HG02938 (cell line): ENCODE data around the gene NLRP1.

Experiments
- ATAC-seq: cut with Tn5 transposase; IDR thresholded peaks from one replicate; pipeline ENCODE4 v1.9.1; 2021; ENCODE audit warnings: mild to moderate bottlenecking, moderate library complexity; ENCODE audit not compliant: unreplicated experiment

Gene NLRP1

DNA sequence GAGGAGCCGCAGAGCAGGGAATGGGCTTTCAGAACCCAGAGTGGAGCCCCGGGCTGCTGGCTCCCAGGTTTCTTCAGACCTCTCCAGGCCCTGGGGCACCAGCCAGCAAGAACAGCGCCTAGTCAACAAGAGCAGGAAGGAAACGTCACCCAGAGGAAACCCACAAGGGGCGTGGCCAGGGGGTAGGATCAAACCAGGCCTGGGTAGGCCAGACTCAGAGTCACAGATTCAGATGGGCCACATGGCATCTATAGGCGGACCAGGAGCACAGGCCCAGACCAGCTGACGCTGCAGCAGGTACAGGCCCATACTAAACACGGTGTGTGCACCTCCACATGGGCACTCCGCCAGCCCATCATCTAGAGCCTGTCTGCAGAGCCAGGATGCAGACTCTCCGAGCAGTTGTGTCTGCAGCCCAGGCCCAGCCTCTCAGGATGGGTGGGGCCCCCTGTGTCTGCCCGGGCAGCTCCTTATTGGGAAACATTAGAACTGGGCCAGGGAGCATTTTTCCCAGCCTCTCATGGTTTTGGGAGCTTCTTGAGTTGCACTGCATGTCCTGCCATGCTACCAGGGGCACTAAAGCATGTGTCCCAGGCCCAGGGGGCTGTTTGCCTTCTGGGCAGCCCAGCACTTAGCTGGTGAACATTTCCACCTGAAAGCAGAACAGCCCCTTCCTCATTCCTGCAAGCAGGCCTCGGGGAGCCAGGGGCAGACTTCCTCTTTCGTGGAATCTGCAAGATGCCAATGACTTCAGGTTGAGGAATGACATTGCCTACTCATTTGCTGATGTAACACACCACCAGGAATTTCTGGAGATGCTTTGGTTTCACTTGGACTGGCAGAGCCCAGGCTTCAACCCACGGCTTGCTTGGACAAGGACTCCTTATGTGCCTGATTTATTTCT is at the start of gene NLRP1:
Gene NLRP1 (minus strand): TSS at position 127 of the 904 bp plus-strand sequence. CDS start 552 bp downstream, outside the sequence.
- peak; percentile 88 for ATAC-seq

DNA sequence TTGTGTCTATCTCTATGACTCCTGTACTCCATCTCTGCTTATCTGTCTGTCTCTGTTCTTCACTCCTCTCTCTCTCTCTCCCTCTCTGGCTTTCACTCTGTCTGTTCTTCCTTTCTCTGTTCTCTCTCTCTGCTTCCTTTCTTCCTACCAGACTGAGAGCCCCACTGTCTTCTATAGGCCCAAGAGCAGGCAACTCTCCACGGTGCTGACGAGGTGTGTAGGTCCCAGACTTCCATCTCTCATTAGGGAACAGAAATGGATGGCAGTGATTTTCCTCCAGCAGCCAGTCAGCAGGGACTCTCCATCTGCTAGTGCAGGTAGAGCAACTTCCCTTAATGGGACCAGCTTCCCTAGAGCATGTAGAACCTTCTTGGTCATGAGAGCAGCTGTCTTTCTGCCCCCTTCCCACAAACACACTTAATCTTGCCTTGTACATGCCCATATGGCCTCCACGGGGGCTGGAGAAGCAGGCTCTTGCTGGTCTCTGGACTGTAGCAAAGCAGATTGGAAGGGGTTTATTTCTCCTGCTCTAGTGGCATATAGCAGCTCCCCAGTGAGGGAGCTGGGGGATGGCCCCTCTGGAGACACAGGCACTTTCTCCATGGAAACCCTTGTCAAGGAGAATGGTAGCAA is 47.8 kb upstream of the NLRP1 start:
- no peak for ATAC-seq

DNA sequence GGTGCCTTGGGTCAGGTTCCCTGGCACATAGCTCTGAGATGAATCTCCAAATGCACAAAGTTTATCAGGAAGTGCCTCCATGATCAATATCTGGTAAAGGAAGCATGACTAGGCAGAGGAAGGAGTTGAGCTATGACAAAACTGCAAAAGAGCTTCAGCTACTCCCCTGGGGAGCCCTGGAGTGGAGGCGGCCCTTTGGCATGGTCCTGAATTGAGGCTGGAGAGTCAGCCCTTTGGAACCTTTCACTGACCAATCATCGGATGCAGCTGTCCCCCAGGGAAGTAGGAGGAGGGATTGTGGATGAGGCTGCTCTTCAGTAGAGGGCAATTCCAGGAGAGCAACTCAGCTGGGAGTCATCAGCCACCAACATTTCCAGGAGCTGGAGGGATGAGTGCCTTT is 46.1 kb upstream of the NLRP1 start:
- no peak for ATAC-seq

DNA sequence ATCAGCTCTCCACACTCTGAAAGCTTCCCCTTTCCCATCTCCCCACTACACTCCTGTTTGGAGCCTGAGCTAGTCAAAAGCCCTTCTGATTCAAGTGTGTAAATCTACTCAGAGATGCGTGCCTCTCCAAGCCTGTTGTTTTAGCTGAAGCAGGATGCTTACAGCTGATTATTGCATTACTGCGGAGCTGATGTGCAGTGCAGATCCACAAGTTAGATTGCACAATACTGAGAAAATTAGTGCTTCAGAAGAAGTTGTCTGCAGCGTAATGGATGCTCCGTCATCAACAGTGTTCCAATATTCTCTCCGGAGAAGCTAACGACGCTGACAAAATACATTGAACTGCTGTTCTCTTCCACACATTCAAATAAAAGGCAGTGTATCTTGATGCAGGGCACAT is 44.8 kb upstream of the NLRP1 start:
- no peak for ATAC-seq

DNA sequence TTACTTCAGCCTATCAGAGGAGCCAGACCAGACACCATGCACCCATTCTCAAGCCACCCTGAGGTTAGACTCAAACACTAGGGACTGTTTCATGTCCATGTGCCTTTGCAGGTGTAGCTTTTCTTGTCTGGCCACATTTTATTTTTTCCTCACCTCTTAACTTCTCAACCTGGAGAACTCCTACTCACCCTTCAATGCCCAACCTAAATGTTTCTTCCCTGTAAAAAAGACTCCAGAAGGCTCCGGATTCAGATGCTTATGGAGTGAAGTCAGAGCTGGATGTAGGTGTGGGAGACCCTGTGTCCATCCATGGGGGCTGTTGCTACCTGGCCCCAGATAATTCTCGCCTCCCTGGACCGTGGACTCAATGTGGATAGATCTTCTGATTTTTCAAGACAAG is 44.0 kb upstream of the NLRP1 start:
- ATAC-seq = no peak

DNA sequence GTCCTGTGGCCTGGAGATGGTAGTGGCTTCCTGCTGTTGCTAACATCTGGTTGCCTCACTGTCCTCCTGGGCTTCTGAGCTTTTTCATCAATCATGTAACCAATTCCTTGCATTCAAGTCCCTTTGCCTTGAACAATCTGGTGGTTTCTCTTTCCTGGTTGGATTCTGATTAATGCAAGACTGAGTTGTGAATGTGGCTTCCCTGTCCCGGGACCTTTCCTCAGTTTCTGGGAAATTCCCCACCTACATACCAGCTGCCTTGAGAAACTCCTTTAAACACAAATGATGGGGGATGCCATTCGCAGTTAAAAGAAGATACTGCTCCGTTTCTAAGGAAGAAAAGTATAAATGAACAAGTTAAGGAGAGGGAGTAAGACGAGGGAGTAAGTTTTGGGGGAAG is 39.9 kb upstream of the NLRP1 start:
- ATAC-seq = no peak

DNA sequence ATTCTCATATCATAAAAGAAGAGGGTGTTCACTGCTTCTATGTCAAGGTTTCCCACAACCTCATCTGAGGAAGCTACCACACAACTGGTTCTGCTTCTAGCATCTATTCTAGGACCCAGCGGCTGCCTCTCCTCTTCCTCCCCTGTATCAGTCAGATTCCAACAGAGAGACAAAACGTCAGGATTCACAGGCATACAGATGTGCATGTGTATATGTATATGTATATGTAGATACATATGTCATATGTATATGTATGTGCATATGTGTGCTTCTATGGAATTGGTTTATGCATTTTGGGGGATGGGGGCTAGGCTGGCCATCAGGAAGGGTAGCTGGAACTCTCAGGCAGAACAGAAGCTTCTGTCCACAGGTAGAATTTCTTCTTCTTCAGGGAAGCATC is 37.4 kb upstream of the NLRP1 start:
- ATAC-seq = no peak

DNA sequence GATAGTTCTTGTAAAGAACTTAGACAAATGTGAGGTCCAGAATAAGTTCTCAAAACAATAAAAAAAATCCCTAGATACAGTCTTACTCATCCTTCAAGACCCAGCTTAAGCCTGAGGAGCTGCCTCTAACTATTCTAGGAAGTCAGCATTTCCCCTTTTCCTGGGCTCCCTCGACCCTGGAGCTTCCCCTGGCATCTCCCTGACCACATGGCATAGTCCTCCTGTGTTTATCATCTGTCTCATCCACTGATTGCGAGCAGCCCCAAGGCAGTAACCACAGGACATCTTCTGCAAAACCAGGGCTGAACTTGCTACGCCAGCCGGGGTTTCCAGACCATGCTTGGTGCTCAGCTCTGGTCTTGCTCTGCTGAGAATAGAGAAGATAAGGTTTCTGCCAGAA is 36.7 kb upstream of the NLRP1 start:
- ATAC-seq = no peak

DNA sequence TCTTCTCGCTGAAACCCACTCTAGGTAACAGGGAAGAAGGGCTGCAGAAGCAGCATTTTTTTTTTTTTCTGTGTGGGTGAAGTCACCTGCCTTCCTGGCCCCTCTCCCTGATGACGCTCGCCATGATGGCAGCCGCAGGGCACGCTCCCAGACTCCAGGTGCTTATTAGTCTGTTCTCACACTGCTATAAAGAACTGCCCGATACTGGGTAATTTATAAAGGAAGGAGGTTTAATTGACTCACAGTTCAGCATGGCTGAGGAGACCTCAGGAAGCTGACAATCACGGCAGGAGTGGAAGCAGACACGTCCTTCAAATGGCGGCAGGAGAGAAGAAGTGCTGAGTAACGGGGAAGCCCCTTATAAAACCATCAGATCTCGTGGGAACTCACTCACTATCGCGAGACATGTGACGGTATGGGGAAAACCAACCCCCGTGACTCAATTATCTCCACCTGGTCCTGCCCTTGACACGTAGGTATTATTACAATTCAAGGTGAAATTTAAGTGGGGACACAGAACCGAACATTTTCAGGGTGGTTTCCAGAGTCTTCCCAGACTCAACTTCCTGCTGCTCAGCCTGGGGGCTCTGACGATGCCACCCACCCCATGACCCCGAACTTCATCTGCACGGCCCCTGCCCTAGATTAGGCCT is 34.9 kb upstream of the NLRP1 start:
- no peak for ATAC-seq

DNA sequence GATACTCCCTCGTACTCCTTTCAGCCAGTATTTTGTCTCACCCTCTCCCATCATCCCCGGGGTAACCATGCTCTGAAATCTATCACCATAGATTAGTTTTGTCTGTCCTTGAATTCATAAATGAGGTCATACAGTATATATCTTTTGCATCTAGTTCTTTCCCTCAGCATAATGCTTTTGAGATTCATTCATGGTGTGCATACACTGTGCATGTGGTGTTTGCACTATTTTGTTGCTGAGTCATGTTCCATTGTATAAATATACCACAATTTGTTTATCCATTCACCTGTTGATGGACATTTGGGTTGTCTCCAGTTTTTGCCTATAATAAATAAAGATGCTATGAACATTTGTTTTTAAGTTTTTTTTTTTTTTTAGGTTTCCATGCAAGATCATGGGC is 34.2 kb upstream of the NLRP1 start:
- ATAC-seq = no peak

DNA sequence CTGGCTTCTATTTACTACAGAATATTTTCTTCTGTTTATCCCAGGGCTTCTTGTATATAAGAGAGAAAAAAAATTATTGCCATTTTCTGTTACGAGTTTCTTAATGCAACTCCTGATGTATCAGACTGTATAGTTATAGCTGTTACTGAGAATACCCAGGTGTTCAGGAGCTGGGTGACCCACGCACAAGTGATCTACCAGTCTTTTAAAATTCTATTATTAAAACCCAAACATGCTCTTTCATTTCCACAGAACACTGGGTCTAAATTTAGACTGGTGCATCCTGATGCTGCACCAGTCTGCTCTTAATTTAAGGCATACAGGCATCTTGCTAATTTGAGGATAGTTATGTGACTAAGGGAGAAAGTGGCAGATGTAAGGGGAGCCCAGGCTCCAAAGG is 31.2 kb upstream of the NLRP1 start:
- no peak for ATAC-seq

DNA sequence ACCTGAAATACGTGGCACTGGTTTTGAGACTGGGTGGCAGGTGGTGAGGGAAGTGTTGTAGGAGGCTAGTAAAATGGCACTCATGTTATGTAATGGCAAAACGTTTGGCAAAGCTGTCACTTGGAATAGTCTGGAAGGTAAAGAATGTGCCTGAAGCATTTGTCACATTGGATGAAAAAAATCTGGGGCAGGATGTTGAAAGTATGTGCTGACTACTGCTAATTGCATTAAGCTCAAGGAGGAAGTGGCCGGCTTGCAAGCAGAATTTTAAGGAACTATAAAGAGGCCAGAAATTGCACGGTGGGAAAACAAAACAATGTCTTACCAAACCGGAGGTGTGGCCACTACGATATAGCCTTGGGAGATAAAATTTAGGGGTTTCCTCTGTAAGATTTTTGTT is 26.6 kb upstream of the NLRP1 start:
- ATAC-seq = no peak

DNA sequence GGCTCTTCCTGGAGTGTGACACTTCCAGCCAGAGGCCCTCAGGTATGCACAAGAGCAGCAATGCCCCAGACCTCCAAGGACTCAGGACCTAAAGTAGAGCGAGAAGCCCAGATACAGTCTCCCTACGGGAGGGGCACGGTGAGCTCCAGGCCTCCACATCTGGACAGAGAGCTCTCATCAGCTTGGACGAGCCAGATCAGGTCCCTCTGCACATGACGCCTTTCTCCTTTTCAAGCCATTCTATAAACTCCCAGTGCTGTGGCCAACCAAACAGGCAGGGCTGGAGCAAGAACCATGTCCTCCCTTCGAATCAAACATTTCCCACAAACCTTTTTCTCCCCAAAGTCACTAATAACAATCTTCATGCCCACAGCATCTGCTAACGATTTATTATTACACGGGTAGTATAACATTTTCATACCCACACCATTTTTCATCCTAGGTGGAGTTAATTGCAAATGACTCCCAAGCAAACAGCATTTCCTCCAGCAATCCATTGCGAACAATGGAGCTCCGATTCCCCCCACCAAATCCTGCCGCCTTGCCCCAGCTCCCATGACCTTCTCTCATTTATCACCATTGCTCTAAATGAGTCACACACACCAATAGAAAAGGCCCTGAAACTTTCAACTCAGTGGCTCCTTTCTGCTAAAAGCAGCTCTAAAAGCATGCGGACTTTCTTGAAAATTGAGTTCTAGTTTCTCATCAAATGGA is 24.2 kb upstream of the NLRP1 start:
- no peak for ATAC-seq

DNA sequence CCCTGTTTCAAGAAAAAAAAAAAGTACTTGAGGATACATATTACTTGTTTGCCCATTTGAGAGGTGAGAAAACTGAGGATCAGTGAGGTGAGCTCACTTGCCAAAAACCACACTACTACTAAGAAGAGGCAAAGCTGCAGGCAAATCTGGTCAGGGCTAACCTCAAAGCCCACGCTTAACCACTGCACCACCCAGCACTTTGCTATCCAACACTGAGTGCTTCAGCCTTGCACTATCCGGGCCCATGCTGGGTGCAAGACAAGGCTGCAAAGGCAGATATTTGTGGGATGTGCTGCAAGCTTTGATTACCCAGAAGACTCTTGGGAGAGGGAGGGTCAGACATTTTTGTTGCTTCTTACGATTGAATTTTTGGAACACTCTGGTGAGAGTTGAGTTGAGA is 23.6 kb upstream of the NLRP1 start:
- no peak for ATAC-seq

DNA sequence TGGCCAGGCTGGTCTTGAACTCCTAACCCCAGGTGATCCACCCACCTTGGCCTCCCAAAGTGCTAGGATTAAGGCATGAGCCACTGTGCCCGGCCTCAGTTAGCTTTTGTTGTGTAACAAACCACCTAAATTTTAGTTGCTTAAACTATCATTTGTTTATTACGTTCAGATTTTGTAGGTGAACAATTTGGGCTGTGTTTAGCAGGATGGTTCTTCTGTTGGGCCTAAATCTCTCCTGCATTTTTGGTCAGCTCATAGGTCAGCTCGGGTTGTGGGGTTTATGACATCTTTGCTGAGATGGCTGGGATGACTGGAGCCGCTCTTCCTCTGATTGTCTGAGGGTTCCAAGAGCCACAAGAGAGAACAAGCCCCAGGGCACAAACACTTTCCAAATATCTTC is 21.1 kb upstream of the NLRP1 start:
- no peak for ATAC-seq

DNA sequence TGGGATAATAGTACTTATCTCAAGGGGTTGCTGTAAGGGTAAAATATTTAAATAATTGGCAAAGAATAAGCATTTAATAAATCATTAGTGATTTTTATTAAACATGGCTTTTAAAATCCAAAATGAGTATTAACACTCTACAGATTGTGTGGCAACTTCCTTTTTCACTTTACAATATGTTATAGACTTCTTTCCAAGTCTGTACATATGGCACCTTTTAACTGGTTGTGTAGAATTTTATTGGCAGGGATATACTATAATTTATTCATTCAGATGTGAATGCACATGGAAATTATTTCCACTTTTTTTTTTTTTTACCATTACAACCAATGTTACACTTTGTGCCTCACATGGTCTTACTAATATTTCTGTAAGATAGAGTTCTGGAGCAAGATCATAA is 15.7 kb upstream of the NLRP1 start:
- no peak for ATAC-seq

DNA sequence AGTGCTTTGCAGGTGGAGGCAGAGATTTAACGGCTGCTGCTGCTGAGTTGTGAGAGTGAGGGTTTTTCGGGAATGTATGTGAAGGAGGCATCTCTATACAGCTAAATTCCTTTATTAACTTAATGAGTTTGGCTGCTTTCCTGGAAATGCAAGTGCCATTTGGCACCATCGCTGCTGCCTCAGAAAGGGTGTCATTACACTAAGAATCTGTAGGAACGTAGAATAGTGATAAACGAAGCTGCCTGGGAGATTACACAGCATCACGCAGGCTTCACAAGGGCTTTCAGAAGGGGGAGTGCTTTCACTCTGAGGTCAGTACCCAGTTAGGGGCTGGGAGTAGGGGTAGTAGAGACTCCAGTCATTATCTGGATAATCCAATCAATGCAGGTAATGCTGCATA is 14.1 kb upstream of the NLRP1 start:
- ATAC-seq = no peak

DNA sequence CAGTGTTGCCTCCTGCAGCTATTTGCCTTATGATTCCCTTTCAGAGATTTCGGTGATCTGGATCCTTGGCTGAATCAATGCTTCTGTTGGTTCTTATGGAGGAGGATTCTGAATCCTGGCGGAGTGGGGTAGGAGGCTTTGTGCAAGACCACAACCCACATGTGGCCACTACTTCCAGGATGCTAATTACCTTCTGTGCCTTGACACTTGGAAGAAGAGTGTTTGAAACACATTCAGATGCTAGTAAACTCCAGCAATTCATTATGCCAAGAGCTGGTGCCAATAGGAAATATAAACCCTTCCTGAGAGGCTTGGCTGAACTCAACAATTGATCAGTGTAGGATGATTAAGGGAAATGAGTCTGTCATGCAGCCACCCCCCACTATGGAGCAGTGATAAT is 12.1 kb upstream of the NLRP1 start:
- ATAC-seq = no peak

DNA sequence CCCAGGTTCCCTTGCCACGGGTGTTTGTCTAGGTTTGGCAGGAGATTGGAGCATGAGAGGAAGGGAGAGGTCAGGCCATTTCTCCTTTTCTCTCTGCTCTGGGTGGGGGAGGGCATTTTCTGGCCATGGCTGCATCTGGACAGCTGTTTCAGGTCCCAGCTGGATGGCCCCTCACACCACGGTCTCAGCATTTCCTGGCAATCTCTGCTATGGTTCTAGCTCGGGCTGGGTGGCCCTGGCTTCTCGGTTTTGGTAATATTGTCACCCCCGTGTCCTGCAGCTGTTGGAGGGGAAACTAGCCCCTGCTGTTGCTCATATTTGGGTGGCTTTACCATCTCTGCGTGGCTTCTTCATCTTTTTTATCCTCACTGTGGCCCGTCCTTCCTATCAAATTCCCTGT is 11.5 kb upstream of the NLRP1 start:
- no peak for ATAC-seq

DNA sequence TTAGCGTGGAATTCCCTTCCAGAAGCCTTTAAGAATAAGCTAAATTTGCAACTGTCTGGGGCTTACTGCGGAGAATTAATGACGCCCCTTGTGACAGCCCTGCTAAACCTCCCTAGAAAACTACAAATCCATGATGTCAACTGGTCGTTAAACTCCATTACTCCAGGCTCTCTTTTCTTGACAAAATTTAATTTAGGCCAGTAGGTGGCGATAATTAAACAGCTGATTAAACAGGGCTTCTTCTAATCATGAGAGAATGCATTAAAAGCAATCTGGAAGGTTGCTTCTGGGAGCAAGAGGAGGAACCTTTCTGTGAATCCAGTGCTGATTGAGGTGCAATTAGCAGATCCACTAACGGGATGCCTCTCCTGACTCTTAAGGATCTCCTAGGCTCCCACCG is 8.1 kb upstream of the NLRP1 start:
- no peak for ATAC-seq

DNA sequence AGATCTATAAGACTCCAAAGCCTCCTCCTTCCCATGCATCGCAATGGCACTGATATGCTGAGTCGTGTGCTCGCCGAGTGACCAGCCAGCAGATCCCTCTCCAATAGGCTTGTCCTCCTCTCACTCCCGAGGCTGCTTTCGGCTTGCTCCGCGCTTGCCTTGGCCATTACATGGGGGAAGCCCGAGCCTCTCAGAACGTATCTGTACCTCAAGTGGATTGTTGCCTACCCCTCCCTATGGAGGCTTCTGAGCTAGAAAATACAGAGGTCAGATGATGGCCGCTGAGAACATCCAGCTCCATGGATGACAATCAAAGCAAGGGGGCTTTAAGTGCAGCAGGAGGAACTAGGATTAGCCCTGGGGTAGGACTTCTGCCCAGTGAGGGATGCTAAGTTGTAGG is 7.7 kb upstream of the NLRP1 start:
- no peak for ATAC-seq
